GM18858 (cell line): ENCODE measurements around the gene TMEM258.

Source experiments
- ATAC-seq: cut with Tn5 transposase; IDR thresholded peaks from one replicate; pipeline ENCODE4 v1.9.1; 2021; ENCODE audit not compliant: unreplicated experiment

Gene TMEM258

GRCh38 chr11:61826930-61827570, 34.7 kb upstream of the TMEM258 start:
- ATAC-seq: no peak

- ATAC-seq: no peak
These were observed 27.8 kb upstream of the TMEM258 start for GRCh38 chr11:61820174-61820573.

- no peak for ATAC-seq
These were observed 25.2 kb upstream of the TMEM258 start for GRCh38 chr11:61817471-61818202.

GRCh38 chr11:61816736-61817455, 24.5 kb upstream of the TMEM258 start, which contains the start of gene FADS1:
FADS1 (minus strand) TSS chr11:61817003; CDS start chr11:61816929, 74 bp downstream.
- peak; percentile 37 for ATAC-seq

- ATAC-seq: peak; percentile 3
These were observed 23.7 kb upstream of the TMEM258 start for GRCh38 chr11:61815790-61816735.

GRCh38 chr11:61814958-61815789, 22.8 kb upstream of the TMEM258 start:
- ATAC-seq: peak; percentile 55

GRCh38 chr11:61814247-61814957, 22.0 kb upstream of the TMEM258 start:
- no peak for ATAC-seq

GRCh38 chr11:61812736-61813411, 20.5 kb upstream of the TMEM258 start:
- ATAC-seq: no peak

- no peak for ATAC-seq
These were observed 19.4 kb upstream of the TMEM258 start for GRCh38 chr11:61811831-61812230.

GRCh38 chr11:61810671-61811175, 18.3 kb upstream of the TMEM258 start:
- ATAC-seq: no peak

- no peak for ATAC-seq
These were observed 14.4 kb upstream of the TMEM258 start for GRCh38 chr11:61806785-61807184.

GRCh38 chr11:61805146-61805545, 12.7 kb upstream of the TMEM258 start:
- ATAC-seq: no peak

- ATAC-seq: no peak
These were observed 11.7 kb upstream of the TMEM258 start for GRCh38 chr11:61803889-61804647.

- ATAC-seq: no peak
These were observed 10.2 kb upstream of the TMEM258 start for GRCh38 chr11:61802605-61803004.

- no peak for ATAC-seq
These were observed 8.2 kb upstream of the TMEM258 start for GRCh38 chr11:61800331-61801281.

- ATAC-seq: no peak
These were observed 7.4 kb upstream of the TMEM258 start for GRCh38 chr11:61799665-61800284.
